Neutrophil (primary cell): ENCODE measurements around the gene CST7.

Experiments
- H3K27ac ChIP-seq: fragments of 200-600 bp; sonication (generic); 2 replicates; pipeline ENCODE4 v1.5.1; 2016; ENCODE audit warnings: mild to moderate bottlenecking, moderate library complexity
- H3K27me3 ChIP-seq: fragments of 200-600 bp; sonication (generic); 2 replicates; pipeline ENCODE4 v1.6.0; 2016; ENCODE audit warnings: mild to moderate bottlenecking
- H3K36me3 ChIP-seq: fragments of 200-600 bp; sonication (generic); 2 replicates; pipeline ENCODE4 v1.5.1; 2017
- H3K4me1 ChIP-seq, 2 experiments: fragments of 200-600 bp in 1 of 2; sonication (generic) in 1 of 2; 1 replicate in 1 of 2; 2 replicates in 1 of 2; pipeline versions ENCODE4 v1.5.1 to v1.6.1; 2013 to 2016; ENCODE audit warnings: low read depth in 1 of 2, low read length in 1 of 2, mild to moderate bottlenecking in 1 of 2, moderate library complexity in 1 of 2; ENCODE audit not compliant: control insufficient read depth in 1 of 2, insufficient read depth in 1 of 2
- H3K4me3 ChIP-seq, 2 experiments: fragments of 200-600 bp in 1 of 2; sonication (generic) in 1 of 2; 1 replicate in 1 of 2; 2 replicates in 1 of 2; pipeline ENCODE4 v1.5.1; 2013 to 2016; ENCODE audit warnings: low read depth in 1 of 2, low read length in 1 of 2, mild to moderate bottlenecking in 1 of 2, moderate library complexity in 1 of 2
- H3K9me3 ChIP-seq: fragments of 200-600 bp; sonication (generic); 2 replicates; pipeline ENCODE4 v1.5.1; 2016
- CTCF ChIP-seq: fragments of 200-600 bp; sonication (generic); IDR thresholded peaks from 2 replicates; pipeline ENCODE4 v1.5.1; 2016; ENCODE audit warnings: antibody characterized with exemption

Gene CST7

GRCh38 chr20:24948939-24949679 lies at the start of gene CST7:
CST7 (plus strand) TSS chr20:24949269; CDS start chr20:24949506, 237 bp downstream.
- Histone ChIP-seq H3K27ac (peak within 1 kb of the TSS; percentile 94), H3K36me3 (peaks cover 17% of the 10 kb centered on the region), H3K4me1 (peaks cover 60% of the 10 kb centered on the region in 2 experiments), H3K4me3 (peak within 1 kb of the TSS; percentile 75 to 84), H3K9me3 (no peaks in the 10 kb centered on the region), H3K27me3 (no peaks in the 10 kb centered on the region)
- peak; percentile 14 for TF ChIP-seq CTCF

- Histone ChIP-seq H3K4me1 (no peaks in the 10 kb centered on the region), H3K36me3 (no peaks in the 10 kb centered on the region), H3K4me3 (no peak overlapping the region), H3K9me3 (peaks cover 7% of the 10 kb centered on the region), H3K27me3 (no peaks in the 10 kb centered on the region), H3K27ac (no peak overlapping the region)
- TF ChIP-seq CTCF: no peak
These were observed 42.3 kb upstream of the CST7 start for GRCh38 chr20:24906806-24907205.

GRCh38 chr20:24908642-24909041 lies 40.4 kb upstream of the CST7 start:
- Histone ChIP-seq H3K36me3 (no peaks in the 10 kb centered on the region), H3K27me3 (no peaks in the 10 kb centered on the region), H3K27ac (no peak overlapping the region), H3K9me3 (peaks cover 7% of the 10 kb centered on the region), H3K4me3 (no peak overlapping the region), H3K4me1 (no peaks in the 10 kb centered on the region)
- TF ChIP-seq CTCF: no peak

GRCh38 chr20:24909086-24909780 lies 39.8 kb upstream of the CST7 start:
- no peaks in the 10 kb centered on the region for H3K36me3 ChIP-seq
- no peaks in the 10 kb centered on the region for H3K27me3 ChIP-seq
- H3K9me3 ChIP-seq: peaks cover 7% of the 10 kb centered on the region
- no peak for TF ChIP-seq CTCF
- no peak overlapping the region for H3K4me3 ChIP-seq
- no peak overlapping the region for H3K27ac ChIP-seq
- H3K4me1 ChIP-seq: no peaks in the 10 kb centered on the region

GRCh38 chr20:24909861-24910260 lies 39.2 kb upstream of the CST7 start:
- Histone ChIP-seq H3K9me3 (peaks cover 7% of the 10 kb centered on the region), H3K27ac (no peak overlapping the region), H3K27me3 (no peaks in the 10 kb centered on the region), H3K4me1 (no peaks in the 10 kb centered on the region), H3K4me3 (no peak overlapping the region), H3K36me3 (no peaks in the 10 kb centered on the region)
- TF ChIP-seq CTCF: no peak
